Left renal cortex interstitium (tissue), 4 donors: ENCODE measurements around the gene REV3L. TPM values are rescaled to one million over a fixed set of nuclear protein-coding genes. Genes with fewer than 3 reads are reported as not detected.
"Not testable (repeated sequence)": the region's sequence is repeated elsewhere in the genome, so short reads cannot be mapped to it uniquely, and the experiment has no call there.

Source experiments
- DNase-seq, 4 donors: peaks; one replicate each; pipeline ENCODE4 v3.0.0-alpha.2; 2013; ENCODE audit warnings: low read depth in 4 of 4, low spot score in 2 of 4, missing footprints in 1 of 4
- polyA plus RNA-seq, 4 donors: library from polyadenylated mRNA; unstranded; fragments of 120-200 nt; gene quantifications; one replicate each; pipeline ENCODE4 v1.2.1, GENCODE V29; 2013; ENCODE audit not compliant: insufficient read length in 4 of 4

The REV3L gene, protein sequence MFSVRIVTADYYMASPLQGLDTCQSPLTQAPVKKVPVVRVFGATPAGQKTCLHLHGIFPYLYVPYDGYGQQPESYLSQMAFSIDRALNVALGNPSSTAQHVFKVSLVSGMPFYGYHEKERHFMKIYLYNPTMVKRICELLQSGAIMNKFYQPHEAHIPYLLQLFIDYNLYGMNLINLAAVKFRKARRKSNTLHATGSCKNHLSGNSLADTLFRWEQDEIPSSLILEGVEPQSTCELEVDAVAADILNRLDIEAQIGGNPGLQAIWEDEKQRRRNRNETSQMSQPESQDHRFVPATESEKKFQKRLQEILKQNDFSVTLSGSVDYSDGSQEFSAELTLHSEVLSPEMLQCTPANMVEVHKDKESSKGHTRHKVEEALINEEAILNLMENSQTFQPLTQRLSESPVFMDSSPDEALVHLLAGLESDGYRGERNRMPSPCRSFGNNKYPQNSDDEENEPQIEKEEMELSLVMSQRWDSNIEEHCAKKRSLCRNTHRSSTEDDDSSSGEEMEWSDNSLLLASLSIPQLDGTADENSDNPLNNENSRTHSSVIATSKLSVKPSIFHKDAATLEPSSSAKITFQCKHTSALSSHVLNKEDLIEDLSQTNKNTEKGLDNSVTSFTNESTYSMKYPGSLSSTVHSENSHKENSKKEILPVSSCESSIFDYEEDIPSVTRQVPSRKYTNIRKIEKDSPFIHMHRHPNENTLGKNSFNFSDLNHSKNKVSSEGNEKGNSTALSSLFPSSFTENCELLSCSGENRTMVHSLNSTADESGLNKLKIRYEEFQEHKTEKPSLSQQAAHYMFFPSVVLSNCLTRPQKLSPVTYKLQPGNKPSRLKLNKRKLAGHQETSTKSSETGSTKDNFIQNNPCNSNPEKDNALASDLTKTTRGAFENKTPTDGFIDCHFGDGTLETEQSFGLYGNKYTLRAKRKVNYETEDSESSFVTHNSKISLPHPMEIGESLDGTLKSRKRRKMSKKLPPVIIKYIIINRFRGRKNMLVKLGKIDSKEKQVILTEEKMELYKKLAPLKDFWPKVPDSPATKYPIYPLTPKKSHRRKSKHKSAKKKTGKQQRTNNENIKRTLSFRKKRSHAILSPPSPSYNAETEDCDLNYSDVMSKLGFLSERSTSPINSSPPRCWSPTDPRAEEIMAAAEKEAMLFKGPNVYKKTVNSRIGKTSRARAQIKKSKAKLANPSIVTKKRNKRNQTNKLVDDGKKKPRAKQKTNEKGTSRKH (N-terminal part only)
- polyA plus RNA-seq = 10 to 100 TPM; 40.0 to 44.9 (median 42.9) TPM

DNA sequence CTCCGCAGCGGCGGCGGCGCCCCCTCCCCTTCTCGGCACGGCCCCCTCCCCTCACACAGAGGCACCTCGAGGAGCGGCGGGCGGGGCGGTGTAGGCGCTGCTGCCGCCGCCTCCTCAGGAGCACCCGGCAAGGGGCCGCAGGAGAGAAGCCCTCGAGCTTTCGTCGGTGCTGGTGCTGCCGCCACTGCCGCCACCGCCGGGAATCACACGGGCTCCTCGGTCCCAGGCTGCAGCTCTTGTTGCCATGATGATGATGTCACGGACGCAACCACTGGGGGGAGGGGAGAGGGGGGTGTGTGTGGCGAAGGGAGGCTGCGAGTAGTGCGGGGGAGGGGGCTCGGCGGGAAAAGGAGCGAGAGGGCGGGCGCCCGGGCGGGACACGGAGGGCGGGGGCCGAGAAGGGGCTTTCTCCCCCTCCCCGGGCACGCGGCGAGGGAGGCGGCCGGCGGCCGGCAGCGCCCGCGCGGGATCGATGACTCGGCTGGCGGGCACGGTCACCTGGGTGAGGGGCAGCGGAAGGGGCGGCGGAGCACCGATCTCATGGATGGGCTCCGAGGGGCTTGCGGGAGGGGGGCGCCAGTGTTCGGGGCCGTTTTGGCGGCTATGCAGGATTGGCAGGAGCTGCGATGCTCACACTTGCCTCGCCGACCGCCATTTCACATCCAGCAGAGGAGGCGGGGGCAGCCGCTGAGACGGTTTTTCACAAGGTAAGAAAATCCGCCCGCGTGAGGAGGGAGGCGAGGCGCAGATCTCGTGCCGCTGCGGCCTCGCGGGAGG, at the start of gene REV3L:
Gene REV3L, minus strand, starts transcription at position 260 of the 777 bp plus-strand sequence. CDS start 330 bp downstream, outside the sequence.
- peak; percentile 84 to 91 (median 88) for DNase-seq

DNA sequence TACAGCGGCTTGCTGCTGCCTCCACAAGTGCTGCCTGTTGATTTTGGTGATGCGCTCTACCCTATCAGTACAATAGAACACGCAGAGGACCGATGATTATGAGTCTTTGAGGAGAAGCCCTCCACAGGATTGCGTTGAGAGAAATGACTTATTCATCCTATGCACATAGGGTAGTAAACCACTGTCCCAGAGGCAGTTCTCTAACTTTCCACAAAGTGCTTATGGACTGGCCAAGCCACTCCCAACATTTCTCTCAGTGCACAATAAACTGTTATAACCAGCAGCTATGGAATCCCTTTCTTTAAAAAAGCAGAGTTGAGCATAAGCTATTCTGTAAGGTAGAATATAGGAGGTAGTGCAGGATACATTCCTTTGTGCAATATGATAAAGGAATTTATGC, 48.2 kb upstream of the REV3L start:
- DNase-seq = no peak

DNA sequence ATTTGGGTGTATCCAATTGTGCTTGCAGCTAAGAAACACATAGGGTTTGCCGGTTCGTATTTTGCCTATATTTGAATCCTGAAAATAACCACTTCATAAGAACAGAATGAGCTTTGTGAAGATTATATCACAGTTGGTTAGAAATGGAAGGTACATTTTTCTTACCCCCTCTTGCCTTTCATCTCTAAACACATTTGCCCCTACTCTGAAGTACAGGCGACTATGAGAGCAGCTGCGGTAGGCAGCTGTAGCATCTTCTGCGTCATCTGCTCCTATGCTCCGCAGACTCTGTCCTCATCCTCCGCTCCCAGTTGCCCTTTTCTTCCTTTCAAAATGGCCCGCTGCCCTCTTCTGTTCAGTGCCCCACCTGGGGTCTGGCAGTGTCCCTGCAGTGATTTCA, 47.6 kb upstream of the REV3L start:
- DNase-seq = no peak

DNA sequence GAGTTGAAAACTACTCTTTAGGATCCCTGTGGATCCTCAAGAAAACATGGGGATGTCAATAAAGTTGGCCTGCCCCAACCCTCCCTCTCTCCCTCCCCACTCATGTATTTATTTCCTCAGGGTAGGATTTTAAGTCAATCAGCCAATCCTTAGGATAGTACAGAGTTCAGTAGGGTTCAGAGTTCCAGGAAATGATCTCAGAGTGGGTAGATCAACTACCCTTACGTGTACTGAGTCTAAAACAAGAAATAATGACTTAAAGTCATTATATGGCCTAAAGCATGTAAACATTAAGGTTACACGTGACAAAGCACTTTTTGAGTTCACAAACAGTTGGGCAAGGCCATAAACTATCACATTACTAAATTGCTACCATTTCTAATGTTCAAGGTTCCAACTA, 47.2 kb upstream of the REV3L start:
- DNase-seq = no peak

DNA sequence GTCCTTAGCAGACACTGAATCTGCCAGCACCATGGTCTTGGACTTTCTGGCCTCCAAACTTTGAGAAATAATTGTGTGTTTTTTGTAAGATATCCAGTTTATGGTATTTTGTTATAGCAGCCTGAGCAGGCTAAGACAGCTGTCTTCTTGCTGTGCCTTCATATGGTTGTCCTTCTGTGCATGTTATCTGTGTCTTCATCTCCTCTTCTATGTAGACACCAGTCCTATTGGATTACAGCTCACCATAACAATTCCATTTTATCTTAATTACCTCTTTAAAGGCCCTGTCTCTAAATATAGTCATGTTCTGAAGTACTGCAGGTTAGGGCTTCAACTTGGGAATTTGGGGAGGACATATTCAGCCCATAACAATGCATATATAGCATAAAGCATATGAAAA, 44.3 kb upstream of the REV3L start:
- no peak for DNase-seq

DNA sequence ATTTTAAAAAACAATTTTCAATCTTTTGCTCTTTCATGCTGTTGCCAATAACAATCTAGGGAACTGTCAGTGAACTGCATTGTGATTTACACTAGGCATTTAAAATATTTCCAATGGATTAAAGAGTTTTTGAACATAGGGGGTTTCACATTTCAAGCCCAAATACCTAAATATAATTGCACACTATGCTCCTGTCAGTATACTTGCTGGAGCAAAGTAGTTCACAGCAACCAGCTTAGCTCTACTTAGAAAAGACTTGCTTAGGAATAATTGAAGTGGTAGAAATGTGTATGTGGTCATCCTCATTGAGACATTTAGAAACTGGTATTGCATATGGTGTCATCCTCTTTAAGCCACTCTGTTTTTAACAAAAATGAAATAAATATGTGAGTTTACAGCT, 41.7 kb upstream of the REV3L start:
- DNase-seq = no peak

DNA sequence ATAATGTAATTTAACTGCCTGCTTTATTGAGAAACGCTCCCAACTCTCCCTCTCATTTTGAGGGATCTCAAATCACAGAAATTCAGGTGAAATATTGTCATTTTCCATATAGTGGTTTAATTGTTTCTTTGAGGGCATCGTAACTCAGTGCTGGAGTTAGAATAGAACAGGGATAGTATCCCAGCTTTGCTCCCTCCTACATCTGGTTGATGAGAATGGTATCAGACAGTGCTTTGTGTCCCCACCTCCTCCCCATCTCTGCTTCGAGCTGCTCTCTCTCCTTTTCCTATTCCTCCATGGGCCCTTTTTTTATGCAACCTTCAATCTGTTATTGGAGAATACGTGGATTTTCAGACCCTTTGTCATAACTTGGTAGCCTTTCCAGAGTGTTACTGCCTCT, 41.2 kb upstream of the REV3L start:
- DNase-seq = no peak

DNA sequence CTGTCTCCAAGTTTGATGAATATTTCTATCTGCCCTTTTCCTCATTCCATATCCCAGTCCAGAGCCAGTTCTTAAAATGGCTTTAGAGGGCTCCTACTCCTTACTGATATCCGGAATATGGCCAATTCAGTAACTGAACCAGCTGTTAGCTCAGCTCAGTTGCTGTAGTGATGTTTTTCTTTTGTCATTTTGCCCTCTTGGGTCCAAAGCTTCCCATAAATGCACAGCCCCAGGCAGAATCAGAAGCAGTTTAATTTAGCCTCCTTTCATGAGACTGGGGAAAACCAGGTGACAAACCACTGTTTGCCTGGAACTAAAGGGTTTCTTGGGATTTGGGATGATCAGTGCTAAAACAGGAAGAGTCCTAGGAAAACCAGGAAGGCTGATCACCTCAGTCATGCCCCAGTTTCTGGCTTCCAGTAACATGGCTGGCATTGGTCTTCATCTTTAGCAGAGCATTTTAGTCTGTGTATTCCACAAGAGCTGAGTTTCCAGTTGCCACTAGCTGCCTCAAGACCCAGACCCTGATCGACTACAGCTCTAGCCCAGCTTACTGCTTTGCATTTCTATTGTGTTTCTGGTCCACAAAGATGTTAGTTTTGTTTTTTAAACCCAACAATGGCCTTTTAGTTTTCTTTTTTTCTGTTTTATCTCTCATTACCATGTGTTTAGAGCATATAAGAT, 40.6 kb upstream of the REV3L start:
- DNase-seq = no peak

DNA sequence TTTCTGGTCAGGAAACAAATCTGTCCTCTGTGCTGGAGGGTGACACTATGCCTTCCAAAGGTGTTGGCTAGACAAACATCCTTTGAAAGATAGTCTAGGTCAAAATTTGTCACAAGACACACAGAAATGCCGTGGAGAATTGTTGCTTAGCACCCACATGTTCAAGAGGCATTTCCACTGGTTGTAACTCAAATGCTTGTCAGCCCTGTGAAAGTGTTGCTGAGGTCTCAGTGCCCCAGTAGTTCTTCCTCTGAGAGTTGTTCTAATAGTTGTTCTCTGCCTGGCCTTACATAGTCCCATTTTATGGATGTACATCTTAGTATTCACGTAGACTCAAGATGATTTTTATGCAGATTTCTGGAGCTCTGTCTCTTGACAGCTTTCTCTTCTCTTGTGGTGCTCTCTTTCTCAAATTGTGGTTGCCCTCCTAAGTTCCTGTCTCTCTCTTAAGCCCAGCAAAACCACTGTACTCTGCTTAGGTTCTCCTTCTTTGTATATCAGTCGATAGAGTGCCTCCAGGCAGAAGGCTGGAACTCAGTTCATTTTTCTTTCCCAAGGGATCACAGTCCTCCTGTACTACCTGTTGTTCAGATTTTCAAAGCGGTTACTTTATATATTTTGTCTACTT, 39.5 kb upstream of the REV3L start:
- DNase-seq = no peak

DNA sequence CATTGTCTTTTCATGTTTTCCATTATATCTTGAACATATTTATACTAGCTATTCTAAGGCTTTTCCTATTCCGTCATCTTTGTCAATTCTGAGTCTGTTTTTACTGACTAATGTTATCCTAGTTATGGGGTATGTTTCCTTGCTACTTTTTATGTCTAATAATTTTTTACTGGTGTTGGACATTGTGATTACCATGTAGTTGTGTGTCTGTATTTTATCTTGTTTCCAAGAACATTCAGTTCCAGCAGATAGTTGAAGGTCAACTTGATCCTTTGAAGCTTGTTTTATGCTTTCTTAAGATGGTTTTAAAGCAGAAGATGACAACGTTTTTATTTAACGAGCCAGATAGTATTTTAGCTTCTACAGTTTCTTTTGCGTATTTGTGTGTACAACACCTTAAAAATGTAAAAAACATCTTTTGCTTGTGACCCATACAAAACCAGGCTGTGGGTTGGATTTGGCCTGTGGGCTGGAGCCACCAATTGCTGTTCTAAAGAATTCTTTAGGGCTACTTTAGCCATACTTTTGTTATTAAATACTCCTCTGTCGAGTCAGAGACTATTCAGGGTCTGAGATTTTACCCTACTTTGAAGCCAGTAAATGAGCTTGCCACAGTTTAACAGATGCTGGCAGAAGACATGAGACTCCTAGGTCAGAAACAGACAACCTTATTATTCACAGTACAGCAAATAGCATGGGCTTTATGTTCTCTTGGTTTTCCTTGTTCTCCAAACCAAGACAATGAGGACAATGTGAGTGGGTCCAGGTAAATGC, 38.7 kb upstream of the REV3L start:
- no peak for DNase-seq

DNA sequence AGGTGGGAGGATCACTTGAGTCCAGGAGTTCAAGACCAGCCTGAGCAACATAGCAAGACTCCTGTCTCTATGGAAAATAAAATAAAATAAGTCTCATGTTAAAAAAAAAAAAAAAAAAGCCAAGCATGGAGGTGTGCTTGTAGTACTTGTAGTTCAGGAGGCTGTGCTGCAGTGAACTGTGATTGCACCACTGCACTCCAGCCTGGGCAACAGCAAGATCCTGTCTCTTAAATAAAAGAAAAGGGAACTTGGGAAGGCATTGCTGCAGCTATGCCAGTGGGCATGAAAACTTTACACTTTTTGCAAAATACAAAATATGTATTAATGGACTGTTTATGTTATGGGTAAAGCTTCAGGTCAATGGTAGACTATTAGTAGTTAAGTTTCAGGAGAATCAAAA, 37.5 kb upstream of the REV3L start:
- DNase-seq = no peak

DNA sequence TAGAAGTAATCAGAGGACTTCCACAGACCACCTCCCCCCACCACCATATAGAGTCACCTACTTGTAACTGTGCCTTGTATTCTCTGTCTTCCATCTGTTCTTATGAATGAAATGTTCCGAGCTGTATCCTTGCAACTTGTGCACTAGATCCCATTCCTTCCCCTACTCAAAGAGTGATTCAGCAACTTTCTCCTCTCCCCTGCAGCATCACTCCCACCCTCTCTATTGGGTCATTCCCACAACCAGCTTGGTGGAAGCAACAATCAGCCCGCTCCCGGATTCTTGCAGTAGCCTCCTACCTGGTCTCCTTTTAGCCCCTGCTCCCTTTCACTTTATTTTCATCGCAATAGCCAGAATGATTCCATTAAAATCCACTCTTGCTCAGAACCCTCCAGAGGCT, 34.9 kb upstream of the REV3L start:
- DNase-seq = no peak

DNA sequence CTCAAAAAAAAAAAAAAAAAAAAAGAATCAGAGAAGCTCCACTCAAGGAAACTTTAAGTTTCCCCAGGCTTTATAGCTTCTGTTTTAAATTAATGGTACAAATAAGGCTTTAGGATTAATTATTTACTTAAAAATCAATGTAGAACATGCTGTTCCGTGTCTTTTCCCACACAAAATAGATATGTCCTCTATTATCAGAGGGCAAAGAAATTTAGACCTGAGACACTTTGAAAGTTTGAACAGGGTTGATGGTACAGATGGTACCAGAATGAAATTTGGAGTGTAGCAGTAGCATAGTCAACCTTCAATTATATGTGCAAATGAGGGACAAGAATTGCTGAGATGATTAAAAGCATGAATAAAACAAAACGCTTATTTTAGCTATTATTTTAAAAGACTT, 32.2 kb upstream of the REV3L start:
- no peak for DNase-seq

DNA sequence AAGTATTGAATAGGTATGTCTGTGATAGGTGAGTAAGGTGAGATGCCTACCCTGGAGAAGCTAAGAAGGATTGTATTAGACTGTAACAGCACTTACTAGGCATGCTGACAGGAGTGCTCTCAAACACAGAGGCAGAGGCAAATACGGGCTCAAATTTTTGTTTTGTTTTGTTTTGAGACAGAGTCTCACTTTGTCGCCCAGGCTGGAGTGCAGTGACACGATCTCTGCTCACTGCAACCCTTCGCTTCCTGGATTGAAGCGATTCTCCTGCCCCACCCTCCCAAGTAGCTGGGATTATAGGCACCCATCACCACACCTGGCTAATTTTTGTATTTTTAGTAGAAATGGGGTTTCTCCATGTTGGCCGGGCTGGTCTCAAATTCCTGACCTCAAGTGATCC, 31.5 kb upstream of the REV3L start:
- not testable (repeated sequence) for DNase-seq

DNA sequence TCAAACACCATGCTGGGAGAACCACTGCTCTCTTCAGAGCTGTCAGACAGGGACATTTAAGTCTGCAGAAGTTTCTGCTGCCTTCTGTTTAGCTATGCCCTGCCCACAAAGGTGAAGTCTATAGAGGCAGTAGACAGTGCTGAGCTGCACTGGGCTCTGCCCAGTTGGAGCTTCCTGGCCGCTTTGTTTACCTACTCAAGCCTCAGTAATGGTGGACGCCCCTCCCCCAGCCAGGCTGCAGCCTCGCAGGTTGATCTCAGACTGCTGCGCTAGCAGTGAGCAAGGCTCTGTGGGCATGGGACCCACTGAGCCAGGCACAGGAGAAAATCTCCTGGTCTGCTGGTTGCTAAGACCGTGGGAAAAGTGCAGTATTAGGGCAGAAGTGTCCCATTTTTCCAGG, 24.2 kb upstream of the REV3L start:
- DNase-seq = not testable (repeated sequence)

DNA sequence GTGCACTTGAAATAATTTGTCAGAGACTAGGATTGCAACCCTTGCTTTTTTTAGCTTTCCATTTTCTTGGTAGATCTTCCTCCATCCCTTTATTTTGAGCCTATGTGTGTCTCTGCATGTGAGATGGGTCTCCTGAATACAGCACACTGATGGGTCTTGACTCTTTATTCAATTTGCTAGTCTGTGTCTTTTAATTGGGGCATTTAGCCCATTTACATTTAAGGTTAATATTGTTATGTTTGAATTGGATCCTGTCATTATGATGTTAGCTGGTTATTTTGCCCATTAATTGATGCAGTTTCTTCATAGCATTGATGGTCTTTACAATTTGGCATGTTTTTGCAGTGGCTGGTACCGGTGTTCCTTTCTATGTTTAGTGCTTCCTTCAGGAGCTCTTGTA, 22.5 kb upstream of the REV3L start:
- not testable (repeated sequence) for DNase-seq

DNA sequence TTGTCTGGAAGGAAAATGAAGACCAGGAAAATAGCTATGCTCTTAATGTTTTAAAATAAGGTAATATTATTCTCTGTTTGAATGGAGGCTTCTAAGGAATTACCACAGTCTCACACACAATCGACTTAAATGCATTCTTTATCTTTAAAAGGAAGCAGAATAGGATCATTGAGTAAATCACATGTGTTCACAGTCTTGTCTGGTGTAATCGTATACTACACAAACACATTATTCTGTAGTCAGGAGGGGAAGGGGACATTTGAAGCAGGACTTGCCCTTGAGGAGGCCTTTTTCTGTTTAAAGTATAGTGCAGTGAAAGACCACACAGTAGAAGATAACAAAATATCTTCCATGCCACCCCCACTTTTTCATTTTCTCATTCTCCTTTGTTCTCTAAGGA, 20.6 kb upstream of the REV3L start:
- peak in 1 of 4 donors; percentile 26 for DNase-seq

DNA sequence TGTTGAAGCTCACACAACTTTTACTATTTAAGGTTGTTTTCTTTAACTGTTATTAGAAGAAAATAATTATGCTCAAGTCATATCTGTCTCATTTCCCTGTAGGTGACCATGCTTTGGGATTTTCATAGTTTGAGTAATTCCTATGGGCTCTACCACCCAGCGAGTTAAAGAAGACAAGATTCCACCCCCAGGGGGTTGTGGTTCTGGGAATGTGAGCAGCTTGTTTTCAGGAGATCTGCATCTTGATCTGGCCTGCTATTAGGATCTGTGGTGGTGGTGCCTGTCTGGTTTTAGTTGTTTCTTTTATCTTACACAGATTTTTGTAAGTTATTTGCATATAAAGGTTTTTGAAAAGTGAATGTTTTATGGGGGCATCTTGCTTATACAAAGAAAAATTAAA, 20.2 kb upstream of the REV3L start:
- no peak for DNase-seq
